ENCODE data around the gene SUSD1. TPM values are rescaled to one million over a fixed set of nuclear protein-coding genes. Genes with fewer than 3 reads are reported as not detected.

SUSD1 gene
- total and polyA plus RNA-seq, 4 experiments from 2014 or later = 3.6 to 8.4 (median 5.8) TPM

DNA sequence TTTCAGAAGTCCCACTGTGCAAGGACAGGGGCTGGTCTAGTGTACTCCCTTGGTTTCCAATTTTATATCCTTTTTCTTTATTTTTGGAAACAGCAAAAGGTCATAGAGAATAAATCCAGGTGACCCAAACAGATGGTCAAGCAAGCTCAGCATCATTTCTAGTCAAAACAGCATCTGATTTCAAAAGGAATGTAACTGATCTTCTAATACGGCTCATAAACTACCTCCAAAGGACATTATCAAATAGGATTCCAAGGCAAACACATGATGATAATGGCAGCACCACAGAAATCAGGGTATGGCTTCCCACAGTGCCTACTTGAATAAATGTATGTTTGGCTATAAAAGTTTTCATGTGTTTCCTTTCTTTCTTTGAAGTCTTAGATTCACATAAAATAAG is 57.1 kb downstream of the SUSD1 start:
- Histone ChIP-seq H3K36me3 (ENCODE audit: insufficient read depth, low read length) (no peaks in the 10 kb centered on the region), H3K27ac (ENCODE audit: low read depth, low read length) (no peak overlapping the region), H3K4me3 (ENCODE audit: low read length in 2 of 2) (no peak overlapping the region), H3K27me3 (ENCODE audit: insufficient read depth, low read length) (no peaks in the 10 kb centered on the region), H3K4me1 (ENCODE audit: insufficient read depth, low read length) (no peaks in the 10 kb centered on the region), H3K9me3 (ENCODE audit: control insufficient read depth in 1 of 2, low read length in 2 of 2) (no peaks in the 10 kb centered on the region)
- Mint-ChIP-seq H3K36me3 (peaks cover 20 to 22% of the 10 kb centered on the region in 2 donors), H3K9me3 (no peaks in the 10 kb centered on the region), H3K27ac (no peak overlapping the region), H3K4me3 (no peak overlapping the region), H3K4me1 (peaks cover 0 to 1% (median 0%) of the 10 kb centered on the region in 4 donors), H3K27me3 (no peaks in the 10 kb centered on the region)
- CTCF ChIA-PET (ENCODE audit: partially characterized antibody) = no interaction called here
- intact Hi-C loops (cut with micrococcal nuclease) = no loop called here
- DNase-seq = no peak
- POLR2A ChIA-PET (ENCODE audit: partially characterized antibody) = no interaction called here

DNA sequence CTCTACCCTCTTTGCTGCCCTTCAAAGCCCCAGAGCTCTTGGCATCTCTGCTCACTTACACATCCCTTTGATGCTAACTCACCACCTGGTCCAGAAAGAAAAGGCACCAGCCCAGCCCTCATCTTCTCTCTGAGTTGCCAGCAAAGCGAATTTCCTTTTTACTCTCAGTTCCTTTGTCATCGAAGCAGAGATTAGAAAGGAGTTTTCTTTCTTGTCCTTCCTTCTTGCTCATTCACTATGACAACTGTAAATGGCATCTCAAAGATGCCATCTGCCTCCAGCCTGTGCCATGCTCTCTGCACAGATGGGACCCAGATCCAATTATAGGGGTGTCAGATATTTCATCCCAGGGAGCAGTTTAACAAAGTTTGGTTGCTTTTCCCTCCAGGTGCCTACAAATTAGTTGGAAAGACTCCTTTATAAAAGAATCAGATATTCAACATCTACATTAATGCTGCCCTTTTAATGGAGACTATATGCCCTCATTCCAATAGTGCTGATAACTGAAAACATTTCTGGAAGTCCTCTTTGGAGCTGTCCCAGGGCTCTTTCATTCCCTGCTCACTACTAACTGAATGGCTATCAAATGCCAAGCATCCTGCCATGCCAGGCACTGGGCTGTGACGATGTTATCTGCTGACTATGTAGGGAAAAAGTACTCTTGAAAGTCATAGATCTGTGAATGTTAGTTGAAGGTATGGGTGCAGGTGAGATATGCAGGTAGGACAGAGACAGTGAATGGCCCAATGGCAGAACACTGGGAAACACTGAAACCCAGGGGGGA is 58.9 kb downstream of the SUSD1 start:
- ChIA-PET CTCF (ENCODE audit: partially characterized antibody) (no interaction called here), POLR2A (ENCODE audit: partially characterized antibody) (no interaction called here)
- Mint-ChIP-seq H3K36me3 (peaks cover 8 to 12% of the 10 kb centered on the region in 2 donors), H3K27ac (peak overlapping the region in 3 of 7 donors; percentile 2 to 77 (median 16)), H3K27me3 (no peaks in the 10 kb centered on the region), H3K4me1 (no peaks in the 10 kb centered on the region), H3K4me3 (no peak overlapping the region), H3K9me3 (no peaks in the 10 kb centered on the region)
- no peak for DNase-seq
- no peak overlapping the region for H3K4me3 ChIP-seq (ENCODE audit: low read length in 2 of 2)
- H3K27me3 ChIP-seq (ENCODE audit: insufficient read depth, low read length) = no peaks in the 10 kb centered on the region
- H3K36me3 ChIP-seq (ENCODE audit: insufficient read depth, low read length) = peaks cover 6% of the 10 kb centered on the region
- no peaks in the 10 kb centered on the region for H3K9me3 ChIP-seq (ENCODE audit: control insufficient read depth in 1 of 2, low read length in 2 of 2)
- intact Hi-C loops (cut with micrococcal nuclease) = no loop called here
- H3K27ac ChIP-seq (ENCODE audit: low read depth, low read length) = no peak overlapping the region
- H3K4me1 ChIP-seq (ENCODE audit: insufficient read depth, low read length) = no peaks in the 10 kb centered on the region

DNA sequence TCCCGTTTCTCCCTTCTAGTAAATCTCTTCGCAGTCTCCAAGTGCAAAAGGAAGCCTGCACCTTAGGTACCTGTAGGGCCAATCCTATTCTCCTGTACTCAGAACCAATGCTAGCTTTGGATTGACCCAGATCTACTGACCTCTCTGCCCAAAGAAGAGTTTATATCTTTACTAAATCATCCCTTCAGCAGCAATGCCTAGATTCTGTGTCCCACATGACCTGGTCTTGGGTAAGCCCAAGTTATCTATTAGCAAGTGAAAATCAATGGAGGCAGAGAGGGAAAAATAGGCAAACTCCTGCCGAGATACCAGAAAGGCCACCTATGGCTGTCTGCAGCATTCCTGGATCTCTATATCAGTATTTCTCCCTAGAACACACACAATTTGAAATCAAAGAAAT is 60.0 kb downstream of the SUSD1 start:
- H3K9me3 Mint-ChIP-seq = no peaks in the 10 kb centered on the region
- no peak overlapping the region for H3K4me3 ChIP-seq (ENCODE audit: low read length in 2 of 2)
- ChIA-PET POLR2A (ENCODE audit: partially characterized antibody) (no interaction called here), CTCF (ENCODE audit: partially characterized antibody) (interaction anchor here (3.6 kb wide), 1 partner anchor 245 kb away, joined by 84 read pairs; no protein-coding TSS in a partner anchor)
- peak overlapping the region in 2 of 7 donors; percentile 0 to 43 for H3K27ac Mint-ChIP-seq
- intact Hi-C loops (cut with micrococcal nuclease) = no loop called here
- H3K4me3 Mint-ChIP-seq = no peak overlapping the region
- H3K4me1 Mint-ChIP-seq = no peaks in the 10 kb centered on the region
- H3K27me3 Mint-ChIP-seq = no peaks in the 10 kb centered on the region
- H3K4me1 ChIP-seq (ENCODE audit: insufficient read depth, low read length) = no peaks in the 10 kb centered on the region
- no peaks in the 10 kb centered on the region for H3K9me3 ChIP-seq (ENCODE audit: control insufficient read depth in 1 of 2, low read length in 2 of 2)
- H3K27ac ChIP-seq (ENCODE audit: low read depth, low read length) = no peak overlapping the region
- DNase-seq = no peak
- peaks cover 6% of the 10 kb centered on the region for H3K36me3 ChIP-seq (ENCODE audit: insufficient read depth, low read length)
- H3K36me3 Mint-ChIP-seq = peaks cover 9 to 12% of the 10 kb centered on the region in 2 donors
- no peaks in the 10 kb centered on the region for H3K27me3 ChIP-seq (ENCODE audit: insufficient read depth, low read length)

GRCh38 chr9:112112941-112113681 is 62.0 kb downstream of the SUSD1 start:
- Mint-ChIP-seq H3K9me3 (no peaks in the 10 kb centered on the region), H3K4me3 (no peak overlapping the region), H3K4me1 (no peaks in the 10 kb centered on the region), H3K27ac (peak overlapping the region in 1 of 7 donors; percentile 15), H3K27me3 (no peaks in the 10 kb centered on the region), H3K36me3 (peaks cover 8 to 10% of the 10 kb centered on the region in 2 donors)
- DNase-seq = peak in 4 of 5 donors; percentile 18 to 28 (median 25)
- no peaks in the 10 kb centered on the region for H3K4me1 ChIP-seq (ENCODE audit: insufficient read depth, low read length)
- no peaks in the 10 kb centered on the region for H3K27me3 ChIP-seq (ENCODE audit: insufficient read depth, low read length)
- H3K36me3 ChIP-seq (ENCODE audit: insufficient read depth, low read length) = peaks cover 6% of the 10 kb centered on the region
- H3K4me3 ChIP-seq (ENCODE audit: low read length in 2 of 2) = no peak overlapping the region
- intact Hi-C loops (cut with micrococcal nuclease) = loop anchor here (1.0 kb wide), 2 partner anchors 248 to 680 kb away; no protein-coding TSS in a partner anchor
- no peaks in the 10 kb centered on the region for H3K9me3 ChIP-seq (ENCODE audit: control insufficient read depth in 1 of 2, low read length in 2 of 2)
- H3K27ac ChIP-seq (ENCODE audit: low read depth, low read length) = no peak overlapping the region
- ChIA-PET CTCF (ENCODE audit: partially characterized antibody) (interaction anchor here (0.6 to 3.6 kb wide), 27 partner anchors 10 to 719 kb away, joined by 3 to 84 read pairs (median 4); partner anchors contain the start of gene PTBP3), POLR2A (ENCODE audit: partially characterized antibody) (interaction anchor here (0.7 to 2.1 kb wide), 3 partner anchors 221 to 252 kb away, joined by 3 to 13 read pairs (median 7); partner anchors contain the start of gene PTBP3)

DNA sequence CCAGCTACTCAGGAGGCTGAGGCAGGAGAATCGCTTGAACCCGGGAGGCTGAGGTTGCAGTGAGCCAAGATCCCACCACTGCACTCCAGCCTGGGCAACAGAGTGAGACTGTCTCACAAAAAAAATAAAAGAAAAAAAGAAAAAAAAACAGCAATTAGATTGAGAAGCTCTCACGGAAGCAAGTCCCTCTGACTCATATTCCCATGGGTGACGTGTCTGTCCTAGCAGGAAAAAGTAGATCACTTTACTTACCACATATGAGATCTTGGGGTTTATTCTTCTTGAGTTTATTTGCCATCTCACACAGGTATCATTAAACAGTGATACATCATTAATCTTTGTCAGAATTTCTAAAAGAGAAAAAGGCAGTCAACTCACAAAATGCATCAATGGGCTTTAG is 62.6 kb downstream of the SUSD1 start:
- Mint-ChIP-seq H3K36me3 (peaks cover 8 to 10% of the 10 kb centered on the region in 2 donors), H3K27ac (peak overlapping the region in 1 of 7 donors; percentile 15), H3K27me3 (no peaks in the 10 kb centered on the region), H3K4me3 (no peak overlapping the region), H3K9me3 (no peaks in the 10 kb centered on the region), H3K4me1 (no peaks in the 10 kb centered on the region)
- H3K9me3 ChIP-seq (ENCODE audit: control insufficient read depth in 1 of 2, low read length in 2 of 2) = no peaks in the 10 kb centered on the region
- no peaks in the 10 kb centered on the region for H3K4me1 ChIP-seq (ENCODE audit: insufficient read depth, low read length)
- H3K27me3 ChIP-seq (ENCODE audit: insufficient read depth, low read length) = no peaks in the 10 kb centered on the region
- peaks cover 6% of the 10 kb centered on the region for H3K36me3 ChIP-seq (ENCODE audit: insufficient read depth, low read length)
- ChIA-PET CTCF (ENCODE audit: partially characterized antibody) (interaction anchor here (0.6 to 3.6 kb wide), 21 partner anchors 10 to 719 kb away, joined by 3 to 84 read pairs (median 4); partner anchors contain the start of gene PTBP3), POLR2A (ENCODE audit: partially characterized antibody) (interaction anchor here (1.9 to 2.1 kb wide), 2 partner anchors 221 to 249 kb away, joined by 7 to 13 read pairs; partner anchors contain the start of gene PTBP3)
- no peak for DNase-seq
- intact Hi-C loops (cut with micrococcal nuclease) = no loop called here
- H3K4me3 ChIP-seq (ENCODE audit: low read length in 2 of 2) = no peak overlapping the region
- H3K27ac ChIP-seq (ENCODE audit: low read depth, low read length) = no peak overlapping the region

DNA sequence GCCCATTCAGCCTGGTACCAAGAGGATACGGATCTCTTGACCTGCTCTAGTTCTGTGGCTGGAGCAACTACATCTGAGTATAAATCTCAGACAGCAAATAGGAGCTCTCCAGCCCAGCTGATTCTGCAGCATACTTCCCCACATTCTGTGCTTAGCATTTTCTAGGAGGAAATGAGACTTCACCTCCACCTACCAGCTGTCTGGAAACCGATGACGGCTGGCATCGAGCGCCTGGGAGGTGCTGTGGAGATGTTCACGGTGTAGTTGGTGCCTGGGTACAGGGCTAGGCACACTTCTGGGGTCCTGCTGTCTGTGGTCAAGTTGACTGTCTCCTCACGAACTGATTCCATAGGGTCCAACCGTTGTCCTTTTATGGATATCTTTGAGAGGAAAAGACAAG is 63.6 kb downstream of the SUSD1 start:
- H3K27ac ChIP-seq (ENCODE audit: low read depth, low read length) = no peak overlapping the region
- POLR2A ChIA-PET (ENCODE audit: partially characterized antibody) = no interaction called here
- CTCF ChIA-PET (ENCODE audit: partially characterized antibody) = interaction anchor here (1.0 to 1.7 kb wide), 3 partner anchors 13 to 682 kb away, joined by 3 to 7 read pairs (median 3); no protein-coding TSS in a partner anchor

GRCh38 chr9:112110777-112111113 is 64.4 kb downstream of the SUSD1 start:
- H3K27me3 Mint-ChIP-seq = no peaks in the 10 kb centered on the region
- H3K27ac ChIP-seq (ENCODE audit: low read depth, low read length) = no peak overlapping the region
- peaks cover 12 to 13% of the 10 kb centered on the region in 2 donors for H3K36me3 Mint-ChIP-seq
- no peak overlapping the region for H3K4me3 Mint-ChIP-seq
- intact Hi-C loops (cut with micrococcal nuclease) = no loop called here
- H3K36me3 ChIP-seq (ENCODE audit: insufficient read depth, low read length) = peaks cover 6% of the 10 kb centered on the region
- ChIA-PET POLR2A (ENCODE audit: partially characterized antibody) (interaction anchor here (0.9 kb wide), 1 partner anchor 224 kb away, joined by 3 read pairs; no protein-coding TSS in a partner anchor), CTCF (ENCODE audit: partially characterized antibody) (interaction anchor here (1.0 to 1.7 kb wide), 6 partner anchors 13 to 682 kb away, joined by 3 to 7 read pairs (median 4); no protein-coding TSS in a partner anchor)
- H3K27me3 ChIP-seq (ENCODE audit: insufficient read depth, low read length) = no peaks in the 10 kb centered on the region
- no peaks in the 10 kb centered on the region for H3K4me1 ChIP-seq (ENCODE audit: insufficient read depth, low read length)
- no peak for DNase-seq
- peak overlapping the region in 4 of 7 donors; percentile 22 to 56 (median 40) for H3K27ac Mint-ChIP-seq
- no peaks in the 10 kb centered on the region for H3K9me3 ChIP-seq (ENCODE audit: control insufficient read depth in 1 of 2, low read length in 2 of 2)
- H3K4me1 Mint-ChIP-seq = no peaks in the 10 kb centered on the region
- no peak overlapping the region for H3K4me3 ChIP-seq (ENCODE audit: low read length in 2 of 2)
- no peaks in the 10 kb centered on the region for H3K9me3 Mint-ChIP-seq

More for the DNA sequence above, 63.6 kb downstream of the SUSD1 start:
- Mint-ChIP-seq H3K4me3 (no peak overlapping the region), H3K36me3 (peaks cover 10% of the 10 kb centered on the region in 2 donors), H3K9me3 (no peaks in the 10 kb centered on the region), H3K4me1 (no peaks in the 10 kb centered on the region), H3K27ac (peak overlapping the region in 1 of 7 donors; percentile 13), H3K27me3 (no peaks in the 10 kb centered on the region)
- H3K4me3 ChIP-seq (ENCODE audit: low read length in 2 of 2) = no peak overlapping the region
- intact Hi-C loops (cut with micrococcal nuclease) = no loop called here
- no peaks in the 10 kb centered on the region for H3K4me1 ChIP-seq (ENCODE audit: insufficient read depth, low read length)
- peaks cover 6% of the 10 kb centered on the region for H3K36me3 ChIP-seq (ENCODE audit: insufficient read depth, low read length)
- DNase-seq = no peak
- H3K27me3 ChIP-seq (ENCODE audit: insufficient read depth, low read length) = no peaks in the 10 kb centered on the region
- no peaks in the 10 kb centered on the region for H3K9me3 ChIP-seq (ENCODE audit: control insufficient read depth in 1 of 2, low read length in 2 of 2)

Data from CD4-positive, alpha-beta memory T cell (primary cell).